Measurements from ENCODE around the gene LNX2. TPM values are rescaled to one million over a fixed set of nuclear protein-coding genes. Genes with fewer than 3 reads are reported as not detected.

The LNX2 gene
- total and polyA plus RNA-seq, 2 donors (not counting 1 experiment from before 2014, with no cell fraction given), result 2.9 to 10.9 TPM

DNA sequence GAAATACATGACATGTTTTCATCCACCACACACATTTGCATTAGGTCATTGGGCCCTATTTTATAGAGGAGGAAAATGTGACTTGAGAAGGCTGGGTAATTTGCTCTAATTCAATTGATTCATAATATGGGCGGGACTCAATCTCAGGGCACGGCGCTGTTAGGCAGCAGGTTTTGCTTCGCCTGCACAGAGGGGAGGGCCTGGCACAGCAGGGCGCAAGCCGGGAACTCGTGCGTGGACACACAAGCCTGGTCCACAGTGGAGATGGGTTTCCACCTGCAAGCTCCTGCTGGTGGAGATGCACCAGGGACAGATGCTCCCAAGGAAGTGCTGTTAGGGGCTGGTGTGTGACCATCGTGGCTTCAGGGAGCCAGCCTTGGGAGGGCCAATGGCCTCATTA is 111.5 kb downstream of the LNX2 start:
- H3K4me3 ChIP-seq (ENCODE audit: control extremely low read depth in 1 of 5, extremely low read depth in 1 of 5, insufficient read depth in 1 of 5, low read depth in 2 of 5, low read length in 4 of 5), result no peak overlapping the region
- ChIA-PET POLR2A (no interaction called here), CTCF (no interaction called here)
- Mint-ChIP-seq H3K27ac (no peak overlapping the region), H3K4me1 (peaks cover 4% of the 10 kb centered on the region), H3K4me3 (no peak overlapping the region), H3K9me3 (ENCODE audit: insufficient read depth) (peaks cover 3% of the 10 kb centered on the region), H3K27me3 (peaks cover 9% of the 10 kb centered on the region)
- no peaks in the 10 kb centered on the region for H3K9me3 ChIP-seq (ENCODE audit: control extremely low read depth in 1 of 3, control insufficient read depth in 2 of 3, insufficient read depth in 1 of 3, low read length in 2 of 3)
- no peaks in the 10 kb centered on the region for H4K20me1 ChIP-seq (ENCODE audit: control insufficient read depth, insufficient read depth, low read length, poor library complexity, severe bottlenecking)
- 91% methylated on average over 9 of the region's 9 CpGs for WGBS (ENCODE audit: insufficient coverage)
- no peak overlapping the region for H3K9ac ChIP-seq (ENCODE audit: low read length)
- TF ChIP-seq EZH2 (IDR thresholded peaks at IDR 0.05; ENCODE audit: borderline replicate concordance, insufficient read depth, low read depth, low read length, poor library complexity, severe bottlenecking), result no peak
- TF ChIP-seq, protein P1, sequence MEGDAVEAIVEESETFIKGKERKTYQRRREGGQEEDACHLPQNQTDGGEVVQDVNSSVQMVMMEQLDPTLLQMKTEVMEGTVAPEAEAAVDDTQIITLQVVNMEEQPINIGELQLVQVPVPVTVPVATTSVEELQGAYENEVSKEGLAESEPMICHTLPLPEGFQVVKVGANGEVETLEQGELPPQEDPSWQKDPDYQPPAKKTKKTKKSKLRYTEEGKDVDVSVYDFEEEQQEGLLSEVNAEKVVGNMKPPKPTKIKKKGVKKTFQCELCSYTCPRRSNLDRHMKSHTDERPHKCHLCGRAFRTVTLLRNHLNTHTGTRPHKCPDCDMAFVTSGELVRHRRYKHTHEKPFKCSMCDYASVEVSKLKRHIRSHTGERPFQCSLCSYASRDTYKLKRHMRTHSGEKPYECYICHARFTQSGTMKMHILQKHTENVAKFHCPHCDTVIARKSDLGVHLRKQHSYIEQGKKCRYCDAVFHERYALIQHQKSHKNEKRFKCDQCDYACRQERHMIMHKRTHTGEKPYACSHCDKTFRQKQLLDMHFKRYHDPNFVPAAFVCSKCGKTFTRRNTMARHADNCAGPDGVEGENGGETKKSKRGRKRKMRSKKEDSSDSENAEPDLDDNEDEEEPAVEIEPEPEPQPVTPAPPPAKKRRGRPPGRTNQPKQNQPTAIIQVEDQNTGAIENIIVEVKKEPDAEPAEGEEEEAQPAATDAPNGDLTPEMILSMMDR (IDR thresholded peaks at IDR 0.05), result no peak
- H3K4me1 ChIP-seq (ENCODE audit: control insufficient read depth in 2 of 2, insufficient read depth in 2 of 2, low read length in 2 of 2), result no peaks in the 10 kb centered on the region
- H3K4me2 ChIP-seq (replicated peaks; ENCODE audit: low read depth, low read length, poor library complexity, severe bottlenecking), result no peak overlapping the region
- DNase-seq (no peak), ATAC-seq (ENCODE audit: low read depth) (no peak)
- H3K36me3 ChIP-seq (replicated peaks in 1 of 2; ENCODE audit: control extremely low read depth in 1 of 2, control insufficient read depth in 1 of 2, extremely low read depth in 1 of 2, insufficient read depth in 2 of 2, low read length in 1 of 2), result no peaks in the 10 kb centered on the region
- H3K27ac ChIP-seq (ENCODE audit: low read length in 2 of 2), result no peak overlapping the region
- H3K27me3 ChIP-seq (replicated peaks in 1 of 4; ENCODE audit: control extremely low read depth in 1 of 4, control insufficient read depth in 3 of 4, insufficient read depth in 4 of 4, low read length in 3 of 4), result no peaks in the 10 kb centered on the region
- no peaks in the 10 kb centered on the region for H3K79me2 ChIP-seq (ENCODE audit: control insufficient read depth, insufficient read depth, low read length)
- intact Hi-C loops (cut with micrococcal nuclease), result no loop called here
- no peak overlapping the region for H2AFZ ChIP-seq (ENCODE audit: insufficient read depth, low read depth, low read length, poor library complexity, severe bottlenecking)

DNA sequence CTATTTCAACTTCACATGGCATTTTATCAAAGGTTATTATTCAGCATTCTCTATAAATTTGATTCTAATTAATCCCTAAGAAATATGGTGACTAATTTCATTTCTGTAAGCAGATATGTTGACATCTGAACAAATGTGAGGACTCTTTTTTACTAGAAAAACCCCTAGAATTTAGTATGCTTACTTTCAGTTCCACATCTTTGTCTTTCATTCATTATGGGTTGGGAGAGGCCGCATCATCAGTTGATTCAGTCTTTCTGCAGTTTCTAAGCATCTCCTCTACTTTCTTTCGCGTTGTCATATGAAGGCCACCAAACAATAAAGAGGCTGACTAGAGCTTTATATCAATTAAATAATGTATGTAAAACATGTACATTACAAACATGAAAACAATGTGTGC is 114.5 kb downstream of the LNX2 start:
- Histone ChIP-seq H3K9me3 (ENCODE audit: control extremely low read depth in 1 of 3, control insufficient read depth in 2 of 3, insufficient read depth in 1 of 3, low read length in 2 of 3) (no peaks in the 10 kb centered on the region), H2AFZ (ENCODE audit: insufficient read depth, low read depth, low read length, poor library complexity, severe bottlenecking) (no peak overlapping the region), H3K79me2 (ENCODE audit: control insufficient read depth, insufficient read depth, low read length) (no peaks in the 10 kb centered on the region), H3K9ac (ENCODE audit: low read length) (no peak overlapping the region), H3K4me3 (ENCODE audit: control extremely low read depth in 1 of 5, extremely low read depth in 1 of 5, insufficient read depth in 1 of 5, low read depth in 2 of 5, low read length in 4 of 5) (no peak overlapping the region), H3K27ac (ENCODE audit: low read length in 2 of 2) (no peak overlapping the region), H3K4me1 (ENCODE audit: control insufficient read depth in 2 of 2, insufficient read depth in 2 of 2, low read length in 2 of 2) (no peaks in the 10 kb centered on the region), H3K36me3 (replicated peaks in 1 of 2; ENCODE audit: control extremely low read depth in 1 of 2, control insufficient read depth in 1 of 2, extremely low read depth in 1 of 2, insufficient read depth in 2 of 2, low read length in 1 of 2) (no peaks in the 10 kb centered on the region), H4K20me1 (ENCODE audit: control insufficient read depth, insufficient read depth, low read length, poor library complexity, severe bottlenecking) (no peaks in the 10 kb centered on the region), H3K27me3 (replicated peaks in 1 of 4; ENCODE audit: control extremely low read depth in 1 of 4, control insufficient read depth in 3 of 4, insufficient read depth in 4 of 4, low read length in 3 of 4) (no peaks in the 10 kb centered on the region), H3K4me2 (replicated peaks; ENCODE audit: low read depth, low read length, poor library complexity, severe bottlenecking) (no peak overlapping the region)
- Mint-ChIP-seq H3K4me3 (no peak overlapping the region), H3K27ac (no peak overlapping the region), H3K4me1 (peaks cover 4% of the 10 kb centered on the region), H3K9me3 (ENCODE audit: insufficient read depth) (no peaks in the 10 kb centered on the region), H3K27me3 (peaks cover 10% of the 10 kb centered on the region)
- WGBS (ENCODE audit: insufficient coverage), result no CpG with 5 or more reads among the region's 3 CpGs
- ChIA-PET POLR2A (no interaction called here), CTCF (no interaction called here)
- TF ChIP-seq EZH2 (IDR thresholded peaks at IDR 0.05; ENCODE audit: borderline replicate concordance, insufficient read depth, low read depth, low read length, poor library complexity, severe bottlenecking), result no peak
- TF ChIP-seq, protein P1 (IDR thresholded peaks at IDR 0.05), result no peak
- no peak for ATAC-seq (ENCODE audit: low read depth)
- intact Hi-C loops (cut with micrococcal nuclease), result no loop called here
- no peak for DNase-seq
